Activated CD4-positive, alpha-beta memory T cell treated with anti-CD3 and anti-CD28 coated beads, Interleukin-2, amount 10 ng/mL, durations not matched to agents 7 days and 5 days (primary cell): Measurements from ENCODE around the gene GALM. TPM values are rescaled to one million over a fixed set of nuclear protein-coding genes. Genes with fewer than 3 reads are reported as not detected.
A peak's percentile ranks its signal among the peaks of the same experiment; 100 is the strongest.

Source experiments
- CTCF ChIA-PET: fragments of 350-600 bp; sonication (Branson Sonifier 250); formaldehyde crosslinking; loops from one replicate; lab custom pipeline; 2021; ENCODE audit warnings: antibody characterized with exemption, inconsistent platforms; lab: Charles Lee
- POLR2A ChIA-PET: fragments of 350-600 bp; sonication (Branson Sonifier 250); formaldehyde crosslinking; loops from one replicate; lab custom pipeline; 2021; ENCODE audit warnings: antibody characterized with exemption; lab: Charles Lee
- DNase-seq: peaks from one replicate; pipeline ENCODE4 v3.0.0-alpha.2; 2020
- H3K27ac Mint-ChIP-seq: one replicate; pipeline ENCODE4 v1.8.0; 2021; ENCODE audit warnings: mild to moderate bottlenecking, mixed read lengths
- H3K27me3 Mint-ChIP-seq: one replicate; pipeline ENCODE4 v1.8.0; 2021; ENCODE audit warnings: mixed read lengths
- H3K36me3 Mint-ChIP-seq: one replicate; pipeline ENCODE4 v1.8.0; 2021; ENCODE audit warnings: low read depth, mixed read lengths
- H3K4me1 Mint-ChIP-seq: one replicate; pipeline ENCODE4 v1.8.0; 2021; ENCODE audit warnings: mixed read lengths
- H3K4me3 Mint-ChIP-seq: one replicate; pipeline ENCODE4 v1.8.0; 2021; ENCODE audit warnings: mild to moderate bottlenecking, mixed read lengths
- H3K9me3 Mint-ChIP-seq: one replicate; pipeline ENCODE4 v1.8.0; 2021; ENCODE audit warnings: mixed read lengths
- total RNA-seq, 2 experiments: library from RNA; stranded (reverse); gene quantifications; one replicate each; pipeline ENCODE4 v1.2.3, GENCODE V29; 2021

GALM gene
- total RNA-seq, 2 experiments from 2014 or later, result 94.7 to 97.4 TPM

DNA sequence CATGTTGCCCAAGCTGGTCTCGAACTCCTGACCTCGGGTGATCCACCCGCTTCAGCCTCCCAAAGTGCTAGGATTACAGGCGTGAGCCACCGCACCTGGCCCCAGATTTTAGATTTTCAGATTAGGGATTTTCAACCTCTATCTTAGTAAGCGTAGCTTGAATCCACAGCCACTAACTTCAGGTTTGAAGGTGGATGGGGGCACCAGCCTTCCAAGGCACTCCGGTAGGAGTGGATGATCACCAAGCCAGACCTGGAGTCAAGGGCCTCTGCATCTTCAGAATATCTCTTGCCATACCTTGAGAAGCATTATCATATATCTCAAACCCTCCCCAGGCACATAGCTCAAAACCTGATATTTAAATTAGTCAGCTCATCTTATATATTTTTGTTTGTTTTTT, 17.9 kb downstream of the GALM start:
- H3K9me3 Mint-ChIP-seq, result no peaks in the 10 kb centered on the region
- peaks cover 91% of the 10 kb centered on the region for H3K36me3 Mint-ChIP-seq
- H3K27me3 Mint-ChIP-seq, result no peaks in the 10 kb centered on the region
- no peak overlapping the region for H3K4me3 Mint-ChIP-seq
- H3K4me1 Mint-ChIP-seq, result peaks cover 73% of the 10 kb centered on the region
- ChIA-PET CTCF (interaction anchor here (0.6 to 7.7 kb wide), 9 partner anchors 10 to 453 kb away, joined by 3 to 109 read pairs (median 6); partner anchors contain the start of genes GALM and HNRNPLL), POLR2A (interaction anchor here (0.7 to 4.6 kb wide), 8 partner anchors 7 to 81 kb away, joined by 3 to 92 read pairs (median 26); partner anchors contain the start of genes GALM and HNRNPLL)
- DNase-seq, result no peak
- H3K27ac Mint-ChIP-seq, result peak overlapping the region; percentile 92

DNA sequence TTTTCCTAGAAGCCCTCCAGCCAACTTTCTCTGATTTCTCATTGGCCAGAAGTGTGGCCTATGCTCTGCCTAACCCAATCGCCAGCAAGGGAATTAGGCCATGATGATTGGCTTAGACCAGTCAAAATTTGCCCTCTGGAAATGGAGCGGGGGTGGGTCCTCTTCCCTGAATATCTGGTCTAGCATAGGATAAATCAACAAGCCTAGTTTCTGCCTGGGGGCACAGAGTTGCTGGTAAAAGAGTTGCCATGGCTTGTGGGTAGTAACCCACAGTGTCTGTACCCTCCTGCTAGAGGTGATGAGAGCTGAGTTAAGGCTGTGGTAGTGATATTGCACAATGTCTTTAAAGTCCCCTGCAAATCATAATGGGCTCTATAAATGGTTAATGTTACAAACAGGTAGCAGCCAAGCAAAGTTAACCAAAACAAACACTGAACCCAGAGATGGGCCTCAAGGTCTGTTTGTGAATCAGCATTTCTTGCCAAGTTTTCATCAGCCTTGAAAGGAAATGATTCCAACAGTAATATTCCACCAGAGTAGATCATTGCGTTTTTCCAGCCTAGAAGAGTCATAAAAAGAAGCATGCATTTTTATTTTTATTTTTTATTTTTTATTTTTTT, 19.3 kb downstream of the GALM start:
- Mint-ChIP-seq H3K9me3 (no peaks in the 10 kb centered on the region), H3K4me3 (no peak overlapping the region), H3K4me1 (peaks cover 76% of the 10 kb centered on the region), H3K27me3 (no peaks in the 10 kb centered on the region), H3K36me3 (peaks cover 90% of the 10 kb centered on the region), H3K27ac (peak overlapping the region; percentile 12)
- no peak for DNase-seq
- CTCF ChIA-PET, result interaction anchor here (4.4 to 7.7 kb wide), 3 partner anchors 13 to 103 kb away, joined by 23 to 109 read pairs (median 28); partner anchors contain the start of gene HNRNPLL
- POLR2A ChIA-PET, result interaction anchor here (0.6 to 4.2 kb wide), 2 partner anchors 18 to 66 kb away, joined by 3 to 92 read pairs; partner anchors contain the start of genes GALM and SRSF7

DNA sequence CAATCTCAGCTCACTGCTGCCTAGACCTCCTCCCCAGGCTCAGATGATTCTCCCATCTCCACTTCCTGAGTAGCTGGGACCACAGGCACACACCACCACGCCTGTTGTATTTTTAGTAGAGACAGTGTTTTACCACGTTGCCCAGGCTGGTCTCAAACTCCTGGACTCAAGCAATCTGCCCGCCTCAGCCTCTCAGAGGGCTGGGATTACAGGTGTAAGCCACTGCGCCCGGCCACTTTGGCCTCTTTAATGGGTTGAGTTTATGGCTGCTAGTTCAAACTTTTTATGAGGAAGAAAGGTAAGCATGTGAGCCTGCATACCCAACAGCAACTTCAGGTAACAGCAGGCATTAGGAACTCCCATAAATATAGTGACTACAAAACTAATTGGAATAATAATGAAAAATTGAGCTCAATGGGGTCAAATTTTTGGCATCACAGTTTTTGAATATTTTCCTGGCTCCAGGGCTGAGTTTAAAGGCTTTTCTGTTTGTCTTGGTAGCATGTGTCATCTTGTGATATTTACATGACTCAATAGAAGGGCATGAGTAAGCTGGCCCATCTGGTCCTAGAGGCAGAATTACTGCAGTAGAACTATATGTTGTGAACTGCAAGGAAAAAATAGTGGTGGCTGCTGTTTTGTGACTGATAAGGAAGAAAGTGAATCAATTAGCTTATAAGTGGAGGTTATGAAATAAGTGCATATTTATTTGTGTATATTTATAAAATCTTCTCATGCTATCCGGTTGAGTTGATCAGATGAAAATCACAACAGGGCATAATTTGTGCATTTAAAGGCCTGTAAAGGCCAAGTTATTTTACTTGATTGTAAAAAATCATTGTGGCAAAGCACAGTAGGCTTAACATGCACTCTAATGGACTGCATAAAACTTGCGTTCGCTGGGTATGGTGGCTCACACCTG, 24.8 kb downstream of the GALM start:
- ChIA-PET CTCF (interaction anchor here (0.7 to 4.2 kb wide), 11 partner anchors 8 to 109 kb away, joined by 3 to 19 read pairs (median 5); no protein-coding TSS in a partner anchor), POLR2A (interaction anchor here (0.7 to 2.9 kb wide), 16 partner anchors 9 to 125 kb away, joined by 3 to 28 read pairs (median 4); partner anchors contain the start of genes HNRNPLL and SRSF7)
- Mint-ChIP-seq H3K27ac (peak overlapping the region; percentile 44), H3K4me1 (peaks cover 77% of the 10 kb centered on the region), H3K9me3 (no peaks in the 10 kb centered on the region), H3K4me3 (no peak overlapping the region), H3K36me3 (peaks cover 88% of the 10 kb centered on the region), H3K27me3 (no peaks in the 10 kb centered on the region)
- no peak for DNase-seq

DNA sequence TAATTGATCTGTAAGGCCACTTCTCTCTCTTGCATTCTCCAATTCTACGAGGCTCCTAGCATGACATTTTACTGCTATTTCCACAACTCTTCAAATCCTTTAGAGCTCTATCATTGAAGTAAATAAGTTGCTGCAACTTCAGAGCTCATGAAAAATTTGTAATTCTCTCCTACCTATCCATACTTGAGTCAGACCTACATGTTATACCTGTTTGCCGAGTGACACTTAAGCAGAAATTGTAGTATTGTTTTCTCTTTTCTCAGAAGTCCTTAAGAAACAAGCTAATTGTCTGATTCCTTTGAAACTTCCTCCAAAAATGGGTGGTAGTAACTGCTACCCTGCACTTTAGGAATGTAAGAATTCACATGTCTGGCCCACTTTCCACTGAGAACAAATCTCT, 26.1 kb downstream of the GALM start:
- POLR2A ChIA-PET, result interaction anchor here (0.7 to 2.9 kb wide), 12 partner anchors 10 to 126 kb away, joined by 3 to 28 read pairs (median 4); partner anchors contain the start of gene SRSF7
- no peak overlapping the region for H3K4me3 Mint-ChIP-seq
- CTCF ChIA-PET, result interaction anchor here (1.4 to 4.2 kb wide), 5 partner anchors 10 to 110 kb away, joined by 5 to 19 read pairs (median 9); no protein-coding TSS in a partner anchor
- peak overlapping the region; percentile 36 for H3K27ac Mint-ChIP-seq
- H3K4me1 Mint-ChIP-seq, result peaks cover 76% of the 10 kb centered on the region
- peaks cover 85% of the 10 kb centered on the region for H3K36me3 Mint-ChIP-seq
- DNase-seq, result no peak
- H3K27me3 Mint-ChIP-seq, result no peaks in the 10 kb centered on the region
- no peaks in the 10 kb centered on the region for H3K9me3 Mint-ChIP-seq

DNA sequence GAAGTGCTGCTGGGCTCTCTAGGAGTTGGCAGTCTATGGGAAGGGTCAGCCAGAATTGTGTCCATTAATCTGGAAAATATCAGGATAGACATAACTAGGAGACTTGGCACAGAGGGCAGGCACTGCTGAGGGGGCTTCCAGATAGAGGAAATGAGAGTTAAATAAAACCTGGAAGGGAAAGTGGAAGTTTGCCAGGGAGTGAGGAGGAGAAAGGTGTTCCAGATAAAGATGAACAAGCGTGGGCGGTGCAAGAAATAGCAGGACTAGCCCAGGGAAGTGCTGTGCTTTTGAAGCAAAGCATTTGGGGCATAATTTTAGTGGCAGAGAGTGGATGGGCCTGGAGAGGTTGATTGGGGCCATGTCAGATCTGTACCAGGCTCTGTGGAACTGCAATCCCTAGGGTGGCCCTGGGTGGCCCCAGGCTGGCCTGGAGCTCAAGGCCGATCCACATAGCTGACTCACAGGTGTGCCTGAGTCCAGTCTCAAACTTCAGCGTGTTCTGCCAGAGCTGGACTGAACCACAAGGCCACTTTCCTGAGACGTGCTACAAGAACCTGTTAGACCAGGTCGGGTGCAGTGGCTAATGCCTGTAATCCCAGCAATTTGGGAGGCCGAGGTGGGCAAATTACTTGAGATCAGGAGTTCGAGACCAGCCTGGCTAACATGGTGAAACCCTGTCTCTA, 26.9 kb downstream of the GALM start:
- ChIA-PET CTCF (interaction anchor here (1.4 to 4.2 kb wide), 6 partner anchors 11 to 111 kb away, joined by 5 to 19 read pairs (median 8); no protein-coding TSS in a partner anchor), POLR2A (interaction anchor here (0.7 to 2.9 kb wide), 12 partner anchors 10 to 96 kb away, joined by 3 to 28 read pairs (median 4); partner anchors contain the start of genes GALM and SRSF7)
- Mint-ChIP-seq H3K4me1 (peaks cover 80% of the 10 kb centered on the region), H3K27ac (peak overlapping the region; percentile 58), H3K36me3 (peaks cover 85% of the 10 kb centered on the region), H3K4me3 (no peak overlapping the region), H3K9me3 (no peaks in the 10 kb centered on the region), H3K27me3 (no peaks in the 10 kb centered on the region)
- no peak for DNase-seq

DNA sequence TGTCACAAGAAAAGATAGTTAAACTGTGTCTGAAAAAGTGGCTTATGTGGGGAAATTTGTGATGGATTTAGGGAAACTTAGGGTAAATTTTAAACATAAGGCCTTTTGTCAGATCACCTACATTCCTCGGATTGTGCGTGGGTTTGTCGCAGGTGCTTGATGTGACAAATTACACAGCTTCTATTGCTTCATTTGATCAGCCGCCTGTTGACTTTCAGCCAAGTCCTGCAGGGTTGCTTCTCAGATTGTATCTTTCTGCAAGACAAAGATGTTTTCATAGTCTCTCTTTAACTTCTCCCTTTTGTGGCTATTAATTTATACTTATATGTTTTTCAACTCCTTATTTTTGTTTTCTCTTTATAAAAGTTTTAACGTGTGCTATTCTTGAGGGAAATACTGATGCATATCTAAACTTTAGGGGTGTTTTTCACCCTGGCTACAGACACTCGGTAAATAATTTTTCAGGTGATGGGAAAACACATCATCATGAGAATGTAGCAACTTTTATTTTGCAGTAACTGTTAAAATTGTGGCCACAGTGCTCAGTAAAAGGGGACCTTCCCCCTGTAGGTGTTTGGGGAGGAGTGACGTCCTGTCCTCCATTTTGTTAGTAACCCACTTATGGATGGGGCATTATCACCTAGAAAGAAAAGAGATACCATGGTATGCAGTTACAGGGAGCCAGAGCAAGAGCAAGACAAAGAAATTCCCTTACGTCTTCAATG, 31.4 kb downstream of the GALM start:
- H3K9me3 Mint-ChIP-seq, result no peaks in the 10 kb centered on the region
- peaks cover 87% of the 10 kb centered on the region for H3K4me1 Mint-ChIP-seq
- ChIA-PET POLR2A (interaction anchor here (0.7 to 9.0 kb wide), 6 partner anchors 14 to 98 kb away, joined by 3 to 73 read pairs (median 4); partner anchors contain the start of genes GALM and SRSF7), CTCF (interaction anchor here (1.0 to 5.5 kb wide), 3 partner anchors 14 to 95 kb away, joined by 3 to 28 read pairs (median 23); partner anchors contain the start of gene HNRNPLL)
- H3K27ac Mint-ChIP-seq, result peak overlapping the region; percentile 90
- no peaks in the 10 kb centered on the region for H3K27me3 Mint-ChIP-seq
- peaks cover 71% of the 10 kb centered on the region for H3K36me3 Mint-ChIP-seq
- DNase-seq, result peak; percentile 33
- H3K4me3 Mint-ChIP-seq, result peak overlapping the region; percentile 12

DNA sequence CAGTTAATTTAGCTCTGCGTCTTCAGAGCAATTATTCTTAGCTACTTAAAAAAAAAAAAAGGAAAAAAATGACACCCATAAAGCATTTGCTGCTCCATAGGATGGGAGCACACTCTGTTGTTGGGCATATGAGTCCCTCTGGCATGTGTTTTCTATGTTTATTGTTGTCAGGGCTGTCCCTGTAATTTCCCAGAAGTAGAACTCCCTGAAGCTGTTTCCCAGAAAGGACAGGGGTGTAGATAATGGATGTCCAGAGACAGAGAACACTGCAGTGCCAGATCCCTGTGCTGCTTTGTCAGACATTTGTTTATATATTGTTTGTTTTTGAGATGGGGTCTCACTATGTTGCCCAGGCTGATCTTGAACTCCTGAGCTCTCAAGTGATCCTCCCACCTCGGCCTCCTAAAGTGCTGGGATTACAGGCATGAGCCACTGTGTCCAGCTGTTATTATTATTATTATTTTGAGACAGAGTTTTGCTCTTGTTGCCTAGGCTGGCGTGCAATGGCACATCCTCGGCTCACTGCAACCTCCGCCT, 32.6 kb downstream of the GALM start:
- no peaks in the 10 kb centered on the region for H3K27me3 Mint-ChIP-seq

DNA sequence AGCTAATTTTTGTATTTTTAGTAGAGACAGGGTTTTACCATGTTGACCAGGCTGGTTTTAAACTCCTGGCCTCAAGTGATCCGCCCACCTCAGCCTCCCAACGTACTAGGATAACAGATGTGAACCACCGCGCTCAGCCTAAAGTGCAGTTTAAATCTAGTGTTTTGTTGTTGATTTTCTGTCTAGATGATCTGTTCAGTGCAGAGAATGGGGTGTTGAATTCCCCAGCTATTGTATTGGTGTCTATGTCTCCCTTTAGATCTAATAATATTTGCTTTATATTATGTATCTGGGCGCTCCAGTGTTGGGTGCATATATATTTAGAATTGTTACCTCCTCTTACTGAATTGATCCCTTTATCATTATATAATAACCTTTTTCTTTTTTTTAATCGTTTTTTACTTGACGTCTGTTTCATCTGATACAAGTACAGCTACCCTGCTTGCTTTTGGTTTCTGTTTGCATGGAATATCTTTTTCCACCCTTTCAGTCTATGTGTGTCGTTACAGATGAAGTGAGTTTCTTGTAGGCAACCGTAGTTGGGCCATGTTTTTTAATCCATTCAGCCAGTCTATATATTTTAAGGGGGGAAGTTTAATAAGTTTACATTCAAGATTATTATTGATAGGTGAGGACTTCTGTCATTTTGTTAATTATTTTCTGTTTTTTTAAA, 34.3 kb downstream of the GALM start:
- H3K4me1 Mint-ChIP-seq, result peaks cover 73% of the 10 kb centered on the region
- POLR2A ChIA-PET, result interaction anchor here (0.6 to 9.0 kb wide), 10 partner anchors 10 to 284 kb away, joined by 3 to 73 read pairs (median 8); partner anchors contain the start of genes GALM, HNRNPLL and SRSF7
- peaks cover 60% of the 10 kb centered on the region for H3K36me3 Mint-ChIP-seq
- peak overlapping the region; percentile 86 for H3K27ac Mint-ChIP-seq
- H3K9me3 Mint-ChIP-seq, result no peaks in the 10 kb centered on the region
- DNase-seq, result no peak
- H3K27me3 Mint-ChIP-seq, result no peaks in the 10 kb centered on the region
- peak overlapping the region; percentile 73 for H3K4me3 Mint-ChIP-seq
- CTCF ChIA-PET, result interaction anchor here (1.2 to 5.5 kb wide), 5 partner anchors 17 to 119 kb away, joined by 5 to 28 read pairs (median 6); partner anchors contain the start of genes GALM and HNRNPLL

More for the DNA sequence above, 32.6 kb downstream of the GALM start:
- peaks cover 81% of the 10 kb centered on the region for H3K4me1 Mint-ChIP-seq
- H3K36me3 Mint-ChIP-seq, result peaks cover 65% of the 10 kb centered on the region
- peak overlapping the region; percentile 66 for H3K27ac Mint-ChIP-seq
- ChIA-PET CTCF (interaction anchor here (0.8 to 5.5 kb wide), 6 partner anchors 10 to 116 kb away, joined by 4 to 28 read pairs (median 6); partner anchors contain the start of gene HNRNPLL), POLR2A (interaction anchor here (0.9 to 9.0 kb wide), 13 partner anchors 10 to 117 kb away, joined by 3 to 73 read pairs (median 5); partner anchors contain the start of genes GALM, HNRNPLL and SRSF7)
- no peaks in the 10 kb centered on the region for H3K9me3 Mint-ChIP-seq
- no peak for DNase-seq
- no peak overlapping the region for H3K4me3 Mint-ChIP-seq

DNA sequence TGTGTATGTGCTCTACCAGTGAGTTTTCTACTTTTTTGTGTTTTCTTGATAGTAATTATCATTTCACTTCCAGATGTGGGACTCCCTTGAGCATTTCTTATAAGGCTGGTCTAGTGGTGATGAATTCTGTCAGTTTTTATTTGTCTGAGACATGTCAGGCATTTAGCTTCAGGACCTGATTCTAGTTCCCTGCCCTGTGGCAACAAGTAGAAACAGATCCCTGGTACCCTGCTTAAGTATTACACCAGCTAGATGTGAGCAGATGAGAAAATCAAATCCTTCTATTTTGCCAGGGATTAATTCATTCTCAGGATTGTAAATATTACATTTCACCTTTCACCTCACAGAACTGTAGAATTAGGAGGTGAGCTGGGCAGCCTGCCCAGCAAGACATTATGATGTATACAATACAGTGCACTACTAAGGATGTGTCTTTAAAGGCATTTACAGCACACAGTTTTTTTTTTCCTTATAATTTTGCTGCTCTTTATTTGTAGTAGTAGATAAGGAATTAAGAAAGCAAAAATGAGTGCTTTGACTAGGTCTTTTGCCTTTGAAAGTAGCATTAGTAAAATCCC, 35.1 kb downstream of the GALM start:
- Mint-ChIP-seq H3K27me3 (no peaks in the 10 kb centered on the region), H3K4me1 (peaks cover 70% of the 10 kb centered on the region), H3K4me3 (peak overlapping the region; percentile 73), H3K9me3 (no peaks in the 10 kb centered on the region), H3K36me3 (peaks cover 59% of the 10 kb centered on the region), H3K27ac (peak overlapping the region; percentile 86)
- DNase-seq, result no peak
- POLR2A ChIA-PET, result interaction anchor here (1.2 to 9.0 kb wide), 11 partner anchors 9 to 106 kb away, joined by 3 to 73 read pairs (median 7); partner anchors contain the start of genes GALM, HNRNPLL and SRSF7
- CTCF ChIA-PET, result interaction anchor here (1.0 to 5.5 kb wide), 7 partner anchors 18 to 121 kb away, joined by 4 to 28 read pairs (median 5); partner anchors contain the start of genes GALM and HNRNPLL

DNA sequence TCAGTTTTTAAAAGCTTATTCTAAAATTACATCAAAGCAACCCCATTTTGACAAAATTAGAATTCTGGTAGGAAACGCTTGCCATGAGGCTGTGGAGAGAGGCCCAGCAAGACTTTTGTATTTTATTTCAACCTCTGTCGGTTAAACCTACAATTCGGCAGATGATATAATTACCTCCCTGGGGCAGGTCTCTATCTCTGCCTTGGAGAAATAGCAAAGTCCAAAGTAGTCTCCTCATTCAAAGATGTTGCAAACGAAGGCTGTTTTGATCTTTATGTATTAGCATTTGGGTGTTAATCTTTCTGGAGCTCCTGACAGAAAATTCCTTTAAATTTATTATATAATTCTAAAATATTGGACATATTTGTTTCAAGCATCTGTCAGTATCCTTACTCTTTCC, 35.6 kb downstream of the GALM start:
- H3K4me1 Mint-ChIP-seq, result peaks cover 69% of the 10 kb centered on the region
- peak overlapping the region; percentile 86 for H3K27ac Mint-ChIP-seq
- no peaks in the 10 kb centered on the region for H3K9me3 Mint-ChIP-seq
- peaks cover 57% of the 10 kb centered on the region for H3K36me3 Mint-ChIP-seq
- CTCF ChIA-PET, result interaction anchor here (1.0 to 4.5 kb wide), 4 partner anchors 33 to 121 kb away, joined by 4 to 28 read pairs (median 5); partner anchors contain the start of gene HNRNPLL
- H3K27me3 Mint-ChIP-seq, result no peaks in the 10 kb centered on the region
- no peak for DNase-seq
- POLR2A ChIA-PET, result interaction anchor here (1.2 to 9.0 kb wide), 9 partner anchors 8 to 107 kb away, joined by 3 to 73 read pairs (median 7); partner anchors contain the start of genes GALM and HNRNPLL
- H3K4me3 Mint-ChIP-seq, result peak overlapping the region; percentile 73
